Thoracic aorta (tissue), 2 donors: ENCODE measurements around the gene LGSN. TPM values are rescaled to one million over a fixed set of nuclear protein-coding genes. Genes with fewer than 3 reads are reported as not detected.
"Not testable (repeated sequence)": the region's sequence is repeated elsewhere in the genome, so short reads cannot be mapped to it uniquely, and the experiment has no call there.

ENCODE experiments used
- ATAC-seq: fragments of 150-250 bp; one replicate; pipeline ENCODE4 v1.8.0; 2017; ENCODE audit warnings: low read depth; ENCODE audit not compliant: insufficient number of reproducible peaks, low FRiP score
- DNase-seq: peaks from one replicate; pipeline ENCODE4 v3.0.0-alpha.2; 2020; ENCODE audit warnings: low spot score
- H3K27ac ChIP-seq, 2 donors: fragments of 200-600 bp; sonication (generic); 1 replicate in 1 of 2; 2 replicates in 1 of 2; pipeline ENCODE4 v1.5.1; 2016; ENCODE audit warnings: mild to moderate bottlenecking in 2 of 2, moderate library complexity in 2 of 2
- H3K27me3 ChIP-seq: fragments of 200-600 bp; sonication (generic); replicated peaks from 2 replicates; pipeline ENCODE4 v1.6.0; 2016; ENCODE audit warnings: mild to moderate bottlenecking; ENCODE audit not compliant: insufficient read depth
- H3K36me3 ChIP-seq: fragments of 200-600 bp; sonication (generic); one replicate; pipeline ENCODE4 v1.5.1; 2016
- H3K4me1 ChIP-seq, 2 donors: fragments of 200-600 bp; sonication (generic); 1 replicate in 1 of 2; 2 replicates in 1 of 2; pipeline versions ENCODE4 v1.5.1 to v1.6.0; 2016; ENCODE audit warnings: low read depth in 2 of 2, mild to moderate bottlenecking in 1 of 2; ENCODE audit not compliant: control insufficient read depth in 1 of 2
- H3K4me3 ChIP-seq: fragments of 200-600 bp; sonication (generic); 2 replicates; pipeline ENCODE4 v1.5.1; 2016; ENCODE audit warnings: mild to moderate bottlenecking
- H3K9me3 ChIP-seq: fragments of 200-600 bp; sonication (generic); 2 replicates; pipeline ENCODE4 v1.5.1; 2016
- CTCF ChIP-seq: fragments of 200-600 bp; sonication (generic); IDR thresholded peaks from one replicate; pipeline ENCODE4 v1.5.1; 2019; ENCODE audit warnings: antibody characterized with exemption
- total RNA-seq, 2 donors: library from RNA; depleted of rRNA; stranded (reverse); fragments of >200 nt; gene quantifications; one replicate each; pipeline versions ENCODE4 v1.1.0 to v1.2.3, GENCODE V29; 2016

LGSN gene
- total RNA-seq, 2 donors from 2014 or later, result not detected

- no peaks in the 10 kb centered on the region for H3K4me1 ChIP-seq
- DNase-seq (no peak), ATAC-seq (no peak)
- no peaks in the 10 kb centered on the region for H3K9me3 ChIP-seq
- no peak overlapping the region for H3K4me3 ChIP-seq
- no peaks in the 10 kb centered on the region for H3K36me3 ChIP-seq
- TF ChIP-seq CTCF, result no peak
- H3K27ac ChIP-seq, result no peak overlapping the region
- no peaks in the 10 kb centered on the region for H3K27me3 ChIP-seq
These were observed 26.5 kb upstream of the LGSN start for GRCh38 chr6:63346217-63346835.

DNA sequence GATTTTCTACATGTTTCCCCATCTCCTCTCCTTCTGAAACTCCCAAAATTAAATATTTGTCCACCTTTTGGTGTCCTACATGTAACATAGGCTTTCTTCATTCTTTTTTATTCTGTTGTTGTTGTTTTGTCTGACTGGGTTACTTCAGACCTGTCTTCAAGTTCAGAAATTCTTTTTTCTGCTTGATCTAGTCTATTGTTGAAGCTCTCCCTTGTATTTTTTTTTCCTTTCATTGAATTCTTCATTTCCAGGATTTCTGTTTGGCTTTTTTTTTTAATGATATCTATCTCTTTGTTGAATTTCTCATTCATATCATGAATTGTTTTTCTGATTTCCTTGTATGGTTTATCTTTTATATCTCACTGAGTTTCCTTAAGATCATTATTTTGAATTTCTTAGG is 20.6 kb upstream of the LGSN start:
- DNase-seq (no peak), ATAC-seq (no peak)
- no peaks in the 10 kb centered on the region for H3K4me1 ChIP-seq
- no peaks in the 10 kb centered on the region for H3K36me3 ChIP-seq
- no peaks in the 10 kb centered on the region for H3K27me3 ChIP-seq
- TF ChIP-seq CTCF, result no peak
- H3K9me3 ChIP-seq, result peaks cover 5% of the 10 kb centered on the region
- no peak overlapping the region for H3K4me3 ChIP-seq
- no peak overlapping the region for H3K27ac ChIP-seq

DNA sequence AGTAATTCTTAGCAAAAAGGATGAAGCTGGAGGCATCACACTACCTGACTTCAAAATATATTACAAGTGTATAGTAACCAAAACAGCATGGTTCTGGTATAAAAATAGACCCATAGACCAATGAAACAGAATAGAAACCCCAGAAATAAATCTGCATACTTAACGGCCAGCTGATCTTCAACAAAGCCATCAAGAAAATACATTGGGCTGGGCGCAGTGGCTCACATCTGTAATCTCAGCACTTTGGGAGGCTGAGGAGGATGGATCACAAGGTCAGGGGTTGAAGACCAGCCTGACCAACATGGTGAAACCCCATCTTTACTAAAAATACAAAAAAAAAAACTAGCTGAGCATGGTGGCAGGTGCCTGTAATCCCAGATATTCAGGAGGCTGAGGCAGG is 14.9 kb upstream of the LGSN start:
- not testable (repeated sequence) for H3K4me3 ChIP-seq, H3K36me3 ChIP-seq, H3K9me3 ChIP-seq, H3K4me1 ChIP-seq, DNase-seq, H3K27me3 ChIP-seq, ATAC-seq, H3K27ac ChIP-seq

DNA sequence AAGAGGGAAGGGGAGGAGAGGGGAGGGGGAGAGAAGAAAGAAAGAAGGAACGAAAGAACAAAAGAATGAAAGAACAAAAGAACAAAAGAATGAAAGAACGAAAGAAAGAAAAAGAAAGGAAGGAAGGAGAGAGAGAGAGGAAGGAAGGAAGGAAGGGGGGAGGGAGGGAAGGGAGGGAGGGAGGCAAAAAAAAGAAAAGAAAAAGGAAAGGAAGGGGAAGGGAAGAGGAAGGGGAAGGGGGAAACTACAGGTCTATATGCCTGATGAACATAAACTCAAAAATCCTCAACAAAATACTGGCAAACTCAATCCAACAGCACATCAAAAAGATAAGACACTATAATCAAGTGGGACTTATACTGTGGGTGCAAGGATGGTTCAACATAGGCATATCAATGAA is 13.7 kb upstream of the LGSN start:
- no peaks in the 10 kb centered on the region for H3K9me3 ChIP-seq
- H3K36me3 ChIP-seq, result no peaks in the 10 kb centered on the region
- H3K27ac ChIP-seq, result no peak overlapping the region
- no peaks in the 10 kb centered on the region for H3K27me3 ChIP-seq
- H3K4me3 ChIP-seq, result no peak overlapping the region
- TF ChIP-seq CTCF, result no peak
- H3K4me1 ChIP-seq, result no peaks in the 10 kb centered on the region
- DNase-seq (no peak), ATAC-seq (no peak)

DNA sequence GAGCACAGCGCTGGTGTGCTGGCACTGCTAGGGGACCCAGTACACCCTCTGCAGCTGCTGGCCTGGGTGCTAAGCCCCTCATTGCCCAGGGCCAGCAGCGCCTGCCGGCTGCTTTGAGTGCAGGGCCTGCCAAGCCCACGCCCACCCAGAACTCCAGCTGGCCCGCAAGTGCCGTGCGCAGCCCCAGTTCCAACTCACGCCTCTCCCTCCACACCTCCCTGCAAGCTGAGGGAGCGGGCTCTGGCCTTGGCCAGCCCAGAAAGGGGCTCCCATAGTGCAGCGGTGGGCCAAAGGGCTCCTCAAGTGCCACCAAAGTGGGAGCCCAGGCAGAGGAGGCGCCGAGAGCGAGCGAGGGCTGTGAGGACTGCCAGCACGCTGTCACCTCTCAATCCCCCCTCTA is 6.8 kb upstream of the LGSN start:
- DNase-seq, ATAC-seq, H3K27me3 ChIP-seq, H3K9me3 ChIP-seq, H3K36me3 ChIP-seq, H3K27ac ChIP-seq, H3K4me3 ChIP-seq, H3K4me1 ChIP-seq: not testable (repeated sequence)

- H3K9me3 ChIP-seq, result no peaks in the 10 kb centered on the region
- no peak for DNase-seq
- H3K4me3 ChIP-seq, result no peak overlapping the region
- ATAC-seq, result no peak
- H3K4me1 ChIP-seq, result no peaks in the 10 kb centered on the region
- no peak overlapping the region for H3K27ac ChIP-seq
- no peaks in the 10 kb centered on the region for H3K36me3 ChIP-seq
- H3K27me3 ChIP-seq, result no peaks in the 10 kb centered on the region
- TF ChIP-seq CTCF, result no peak
These were observed 3.2 kb upstream of the LGSN start for GRCh38 chr6:63322981-63323380.
